ENCODE measurements around the gene USP28. TPM values are rescaled to one million over a fixed set of nuclear protein-coding genes. Genes with fewer than 3 reads are reported as not detected.

The USP28 gene
- polyA plus RNA-seq, 2 of the 4 experiments (the other 2 are of a cell fraction), result 15.4 to 31.3 TPM

- Histone ChIP-seq H3K4me2 (no peak overlapping the region), H3K9me3 (no peaks in the 10 kb centered on the region), H3K4me3 (no peak overlapping the region), H3K27ac (no peak overlapping the region), H3K4me1 (no peaks in the 10 kb centered on the region)
- ChIA-PET CTCF (no interaction called here), POLR2A (no interaction called here)
- DNase-seq (ENCODE audit: low read depth in 1 of 2, low spot score in 1 of 2) (no peak), FAIRE-seq (no peak), ATAC-seq (no peak)
- WGBS (ENCODE audit: missing lambda C conversion rate), result 64% methylated on average over 3 of the region's 6 CpGs
- no peak for TF ChIP-seq GATA3 (IDR thresholded peaks at IDR 0.05; ENCODE audit: borderline replicate concordance)
These were observed 10.5 kb upstream of the USP28 start for GRCh38 chr11:113885897-113886296.

DNA sequence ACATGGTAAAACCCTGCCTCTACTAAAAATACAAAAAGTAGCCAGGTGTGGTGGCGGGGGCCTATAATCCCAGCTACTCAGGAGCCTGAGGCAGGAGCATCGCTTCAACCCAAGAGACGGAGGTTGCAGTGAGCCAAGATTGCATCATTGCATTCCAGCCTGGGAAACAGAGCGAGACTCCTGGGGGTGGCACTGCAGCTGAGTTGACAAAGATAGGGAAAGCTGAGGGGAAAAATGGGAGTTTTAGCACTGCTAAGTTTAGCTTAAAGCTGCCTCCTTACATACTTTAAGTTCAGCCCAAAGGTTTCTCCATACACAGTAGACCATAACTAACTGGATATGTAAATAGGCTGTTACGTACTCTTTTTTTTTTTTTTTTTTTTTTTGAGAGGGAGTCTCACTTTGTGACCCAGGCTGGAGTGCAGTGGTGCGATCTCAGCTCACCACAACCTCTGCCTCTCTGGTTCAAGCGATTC lies 9.0 kb upstream of the USP28 start:
- whole genome bisulfite sequencing (ENCODE audit: missing lambda C conversion rate), result 70% methylated on average over 7 of the region's 7 CpGs
- TF ChIP-seq MYC (IDR thresholded peaks at IDR 0.05; ENCODE audit: borderline replicate concordance, low read length) (no peak), CEBPB (IDR thresholded peaks at IDR 0.05) (no peak), ZC3H11A (IDR thresholded peaks at IDR 0.05) (no peak), CBX2 (IDR thresholded peaks at IDR 0.05; ENCODE audit: borderline replicate concordance, low read depth) (no peak), FOSL2 (IDR thresholded peaks at IDR 0.05) (no peak), FOSL2 (CRISPR knock-in tag; IDR thresholded peaks at IDR 0.05) (no peak)
- Histone ChIP-seq H3K9me3 (no peaks in the 10 kb centered on the region), H3K4me2 (no peak overlapping the region), H3K4me3 (no peak overlapping the region), H3K27ac (no peak overlapping the region), H3K4me1 (no peaks in the 10 kb centered on the region)
- no peak for ATAC-seq
- no peak for FAIRE-seq
- no peak for DNase-seq (ENCODE audit: low read depth in 1 of 2, low spot score in 1 of 2)
- ChIA-PET POLR2A (interaction anchor here (0.6 kb wide), 1 partner anchor 557 kb away, joined by 3 read pairs; no protein-coding TSS in a partner anchor), CTCF (interaction anchor here (0.6 to 0.9 kb wide), 2 partner anchors 12 to 148 kb away, joined by 3 read pairs; no protein-coding TSS in a partner anchor)

DNA sequence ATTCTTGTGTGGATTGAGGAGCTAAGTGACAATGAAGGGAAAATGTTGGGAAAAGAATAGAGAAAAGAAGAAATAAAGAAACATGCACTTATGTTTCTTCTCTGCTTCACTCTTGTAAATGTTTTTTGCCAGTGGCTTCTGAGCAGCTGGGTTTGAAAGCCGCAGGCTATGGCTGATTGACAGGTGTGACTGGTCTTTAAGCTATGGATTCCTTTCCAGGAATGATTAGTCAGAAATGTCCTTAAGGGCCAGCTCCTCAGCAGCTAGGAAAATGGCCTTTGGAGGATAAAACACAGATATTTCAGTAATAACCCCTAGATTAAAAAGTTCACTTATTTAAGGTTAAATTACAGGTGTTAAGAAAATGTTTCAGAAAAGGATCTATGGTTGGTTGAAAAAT lies 6.5 kb upstream of the USP28 start:
- no peak overlapping the region for H3K27ac ChIP-seq
- TF ChIP-seq SREBF2 (IDR thresholded peaks at IDR 0.05), result no peak
- TF ChIP-seq, protein P1, sequence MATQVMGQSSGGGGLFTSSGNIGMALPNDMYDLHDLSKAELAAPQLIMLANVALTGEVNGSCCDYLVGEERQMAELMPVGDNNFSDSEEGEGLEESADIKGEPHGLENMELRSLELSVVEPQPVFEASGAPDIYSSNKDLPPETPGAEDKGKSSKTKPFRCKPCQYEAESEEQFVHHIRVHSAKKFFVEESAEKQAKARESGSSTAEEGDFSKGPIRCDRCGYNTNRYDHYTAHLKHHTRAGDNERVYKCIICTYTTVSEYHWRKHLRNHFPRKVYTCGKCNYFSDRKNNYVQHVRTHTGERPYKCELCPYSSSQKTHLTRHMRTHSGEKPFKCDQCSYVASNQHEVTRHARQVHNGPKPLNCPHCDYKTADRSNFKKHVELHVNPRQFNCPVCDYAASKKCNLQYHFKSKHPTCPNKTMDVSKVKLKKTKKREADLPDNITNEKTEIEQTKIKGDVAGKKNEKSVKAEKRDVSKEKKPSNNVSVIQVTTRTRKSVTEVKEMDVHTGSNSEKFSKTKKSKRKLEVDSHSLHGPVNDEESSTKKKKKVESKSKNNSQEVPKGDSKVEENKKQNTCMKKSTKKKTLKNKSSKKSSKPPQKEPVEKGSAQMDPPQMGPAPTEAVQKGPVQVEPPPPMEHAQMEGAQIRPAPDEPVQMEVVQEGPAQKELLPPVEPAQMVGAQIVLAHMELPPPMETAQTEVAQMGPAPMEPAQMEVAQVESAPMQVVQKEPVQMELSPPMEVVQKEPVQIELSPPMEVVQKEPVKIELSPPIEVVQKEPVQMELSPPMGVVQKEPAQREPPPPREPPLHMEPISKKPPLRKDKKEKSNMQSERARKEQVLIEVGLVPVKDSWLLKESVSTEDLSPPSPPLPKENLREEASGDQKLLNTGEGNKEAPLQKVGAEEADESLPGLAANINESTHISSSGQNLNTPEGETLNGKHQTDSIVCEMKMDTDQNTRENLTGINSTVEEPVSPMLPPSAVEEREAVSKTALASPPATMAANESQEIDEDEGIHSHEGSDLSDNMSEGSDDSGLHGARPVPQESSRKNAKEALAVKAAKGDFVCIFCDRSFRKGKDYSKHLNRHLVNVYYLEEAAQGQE (IDR thresholded peaks at IDR 0.05), result no peak
- TF ChIP-seq FOXS1 (CRISPR knock-in tag; IDR thresholded peaks at IDR 0.05), result no peak
- no peak for TF ChIP-seq EHMT2 (IDR thresholded peaks at IDR 0.05; ENCODE audit: low read depth)
- no peak for TF ChIP-seq POLR2A (IDR thresholded peaks at IDR 0.05; ENCODE audit: low read length)
- TF ChIP-seq MAZ (IDR thresholded peaks at IDR 0.05; ENCODE audit: borderline replicate concordance, low read depth, low read length), result no peak
- TF ChIP-seq, protein P2, sequence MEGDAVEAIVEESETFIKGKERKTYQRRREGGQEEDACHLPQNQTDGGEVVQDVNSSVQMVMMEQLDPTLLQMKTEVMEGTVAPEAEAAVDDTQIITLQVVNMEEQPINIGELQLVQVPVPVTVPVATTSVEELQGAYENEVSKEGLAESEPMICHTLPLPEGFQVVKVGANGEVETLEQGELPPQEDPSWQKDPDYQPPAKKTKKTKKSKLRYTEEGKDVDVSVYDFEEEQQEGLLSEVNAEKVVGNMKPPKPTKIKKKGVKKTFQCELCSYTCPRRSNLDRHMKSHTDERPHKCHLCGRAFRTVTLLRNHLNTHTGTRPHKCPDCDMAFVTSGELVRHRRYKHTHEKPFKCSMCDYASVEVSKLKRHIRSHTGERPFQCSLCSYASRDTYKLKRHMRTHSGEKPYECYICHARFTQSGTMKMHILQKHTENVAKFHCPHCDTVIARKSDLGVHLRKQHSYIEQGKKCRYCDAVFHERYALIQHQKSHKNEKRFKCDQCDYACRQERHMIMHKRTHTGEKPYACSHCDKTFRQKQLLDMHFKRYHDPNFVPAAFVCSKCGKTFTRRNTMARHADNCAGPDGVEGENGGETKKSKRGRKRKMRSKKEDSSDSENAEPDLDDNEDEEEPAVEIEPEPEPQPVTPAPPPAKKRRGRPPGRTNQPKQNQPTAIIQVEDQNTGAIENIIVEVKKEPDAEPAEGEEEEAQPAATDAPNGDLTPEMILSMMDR (IDR thresholded peaks at IDR 0.05), result no peak
- TF ChIP-seq, protein P3, sequence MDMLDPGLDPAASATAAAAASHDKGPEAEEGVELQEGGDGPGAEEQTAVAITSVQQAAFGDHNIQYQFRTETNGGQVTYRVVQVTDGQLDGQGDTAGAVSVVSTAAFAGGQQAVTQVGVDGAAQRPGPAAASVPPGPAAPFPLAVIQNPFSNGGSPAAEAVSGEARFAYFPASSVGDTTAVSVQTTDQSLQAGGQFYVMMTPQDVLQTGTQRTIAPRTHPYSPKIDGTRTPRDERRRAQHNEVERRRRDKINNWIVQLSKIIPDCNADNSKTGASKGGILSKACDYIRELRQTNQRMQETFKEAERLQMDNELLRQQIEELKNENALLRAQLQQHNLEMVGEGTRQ (IDR thresholded peaks at IDR 0.05), result no peak
- CTCF ChIA-PET, result interaction anchor here (0.6 to 1.7 kb wide), 3 partner anchors 9 to 380 kb away, joined by 4 to 6 read pairs (median 5); no protein-coding TSS in a partner anchor
- H3K9me3 ChIP-seq, result no peaks in the 10 kb centered on the region
- no peaks in the 10 kb centered on the region for H3K4me1 ChIP-seq
- WGBS (ENCODE audit: missing lambda C conversion rate), result 76% methylated on average over 1 of the region's 1 CpG
- FAIRE-seq, result no peak
- POLR2A ChIA-PET, result no interaction called here
- ATAC-seq, result no peak
- H3K4me2 ChIP-seq, result no peak overlapping the region
- DNase-seq (ENCODE audit: low read depth in 1 of 2, low spot score in 1 of 2), result no peak
- H3K4me3 ChIP-seq, result no peak overlapping the region

Measured in A549 (cell line).